HepG2 (cell line): ENCODE results near the gene NFE2. TPM values are rescaled to one million over a fixed set of nuclear protein-coding genes. Genes with fewer than 3 reads are reported as not detected.
A peak's percentile ranks its signal among the peaks of the same experiment; 100 is the strongest.

Source experiments
- ATF7-NPFF ChIP-seq: sonication (generic); formaldehyde crosslinking; IDR thresholded peaks from 2 replicates; pipeline ENCODE4 v1.8.1; 2023; ENCODE audit warnings: mild to moderate bottlenecking, low read depth, missing genetic modification reagents, moderate library complexity
- NFAT5 ChIP-seq: sonication (generic); formaldehyde crosslinking; IDR thresholded peaks from 2 replicates; pipeline ENCODE4 v1.4.0; 2020; ENCODE audit warnings: missing genetic modification reagents
- NR2C2 ChIP-seq: sonication (generic); formaldehyde crosslinking; IDR thresholded peaks from 2 replicates; pipeline ENCODE4 v1.4.0; 2020; ENCODE audit warnings: missing genetic modification reagents, mild to moderate bottlenecking, moderate library complexity, borderline replicate concordance
- ONECUT2 ChIP-seq: sonication (generic); formaldehyde crosslinking; IDR thresholded peaks from 2 replicates; pipeline ENCODE4 v1.4.0; 2020; ENCODE audit warnings: missing genetic modification reagents
- PCBP1 ChIP-seq: fragments of 200-400 bp; formaldehyde crosslinking; IDR thresholded peaks from 2 replicates; pipeline ENCODE4 v1.6.1; 2017; ENCODE audit warnings: mild to moderate bottlenecking, low read depth, low read length, borderline replicate concordance
- SAP130 ChIP-seq: IDR thresholded peaks from 2 replicates; pipeline ENCODE4 v1.6.1; 2016; ENCODE audit warnings: low read depth
- TAF1 ChIP-seq: sonication (generic); formaldehyde crosslinking; IDR thresholded peaks from 2 replicates; pipeline ENCODE4 v1.4.0; 2020; ENCODE audit warnings: missing genetic modification reagents
- TRIM24 ChIP-seq: sonication (generic); formaldehyde crosslinking; IDR thresholded peaks from 2 replicates; pipeline ENCODE4 v1.8.0; 2022; ENCODE audit warnings: mild to moderate bottlenecking, missing genetic modification reagents
- XBP1 ChIP-seq: sonication (generic); formaldehyde crosslinking; IDR thresholded peaks from 2 replicates; pipeline ENCODE4 v1.5.0; 2020; ENCODE audit warnings: missing genetic modification reagents
- ZBTB8A ChIP-seq: sonication (generic); formaldehyde crosslinking; IDR thresholded peaks from 2 replicates; pipeline ENCODE4 v1.4.0; 2020; ENCODE audit warnings: mild to moderate bottlenecking, low read depth, missing genetic modification reagents, borderline replicate concordance
- ZFP90 ChIP-seq: sonication (generic); formaldehyde crosslinking; IDR thresholded peaks from 2 replicates; pipeline ENCODE4 v1.8.0; 2022; ENCODE audit warnings: missing genetic modification reagents, mild to moderate bottlenecking, inconsistent platforms, borderline replicate concordance
- ZNF230 ChIP-seq: sonication (generic); formaldehyde crosslinking; IDR thresholded peaks from 2 replicates; pipeline ENCODE4 v1.4.0; 2020; ENCODE audit warnings: mild to moderate bottlenecking, missing genetic modification reagents
- ZNF557 ChIP-seq: sonication (generic); formaldehyde crosslinking; IDR thresholded peaks from 2 replicates; pipeline ENCODE4 v1.4.0; 2020; ENCODE audit warnings: missing genetic modification reagents
- ZNF564 ChIP-seq: sonication (generic); formaldehyde crosslinking; IDR thresholded peaks from 2 replicates; pipeline ENCODE4 v1.8.1; 2023; ENCODE audit warnings: mild to moderate bottlenecking, missing genetic modification reagents
- ZNF577 ChIP-seq: sonication (generic); formaldehyde crosslinking; IDR thresholded peaks from 2 replicates; pipeline ENCODE4 v1.4.0; 2020; ENCODE audit warnings: mild to moderate bottlenecking, low read depth, missing genetic modification reagents, borderline replicate concordance
- ZNF607 ChIP-seq: sonication (generic); formaldehyde crosslinking; IDR thresholded peaks from 2 replicates; pipeline ENCODE4 v1.5.1; 2020; ENCODE audit warnings: missing genetic modification reagents, mild to moderate bottlenecking, borderline replicate concordance
- ZNF615 ChIP-seq: sonication (generic); formaldehyde crosslinking; IDR thresholded peaks from 2 replicates; pipeline ENCODE4 v1.5.0; 2020; ENCODE audit warnings: mild to moderate bottlenecking, missing genetic modification reagents, borderline replicate concordance
- ZNF75D ChIP-seq: sonication (generic); formaldehyde crosslinking; IDR thresholded peaks from 2 replicates; pipeline ENCODE4 v1.8.1; 2023; ENCODE audit warnings: missing genetic modification reagents, mild to moderate bottlenecking, borderline replicate concordance
- ZSCAN20 ChIP-seq: sonication (generic); formaldehyde crosslinking; IDR thresholded peaks from 2 replicates; pipeline ENCODE4 v1.4.0; 2020; ENCODE audit warnings: missing genetic modification reagents, mild to moderate bottlenecking, borderline replicate concordance
- polyA plus RNA-seq, 8 experiments: library from polyadenylated mRNA; depleted of rRNA in 3 of 8; stranded (reverse) in 7 of 8; unstranded in 1 of 8; fragments of >200 nt; fragmentation: Illumina TruSeq in 4 of 8; extraction: Trizol in 4 of 8; gene quantifications; 2 replicates each; pipeline versions ENCODE4 v1.2.1 to v1.2.3, GENCODE V29; 2011 to 2016; ENCODE audit warnings: low read depth in 4 of 8, missing spikeins in 1 of 8, mixed read lengths in 1 of 8; ENCODE audit not compliant: insufficient read depth in 1 of 8
- total RNA-seq, 5 experiments: library from RNA; depleted of rRNA; stranded (reverse); fragments of >200 nt; fragmentation: Illumina TruSeq; extraction: Trizol; gene quantifications; 2 replicates each; pipeline ENCODE4 v1.2.3, GENCODE V29; 2016; ENCODE audit warnings: low read depth in 1 of 5
- TF ChIP-seq, protein P1 (sequence below): sonication (generic); formaldehyde crosslinking; IDR thresholded peaks from 2 replicates; pipeline ENCODE4 v1.8.0; 2022; ENCODE audit warnings: mild to moderate bottlenecking, missing genetic modification reagents, borderline replicate concordance
- TF ChIP-seq, protein P2 (sequence below): sonication (generic); formaldehyde crosslinking; IDR thresholded peaks from 2 replicates; pipeline ENCODE4 v1.4.0; 2020; ENCODE audit warnings: missing genetic modification reagents

The NFE2 gene
- total and polyA plus RNA-seq, 2 of the 13 experiments (the other 11 are each of a cell fraction or from before 2014, with no cell fraction given) = 4.5 to 7.8 TPM

- no peak for TF ChIP-seq ZNF577 (CRISPR knock-in tag)
- 0 out of 2 replicates have a peak, but pooled peaks have one; percentile 55 for TF ChIP-seq ZNF615 (CRISPR knock-in tag)
- peak; percentile 99 for TF ChIP-seq TAF1
- TF ChIP-seq ZFP90 = peak; percentile 75
- peak; percentile 76 for TF ChIP-seq ZNF564 (CRISPR knock-in tag)
- TF ChIP-seq NR2C2 (CRISPR knock-in tag) = peak; percentile 44; the same call in 1 of the 2 replicates
- TF ChIP-seq TRIM24 = no peak
- TF ChIP-seq SAP130 (CRISPR knock-in tag) = peak; percentile 68
- no peak for TF ChIP-seq ZBTB8A (CRISPR knock-in tag)
- no peak for TF ChIP-seq ZNF75D (CRISPR knock-in tag)
- TF ChIP-seq ZSCAN20 (CRISPR knock-in tag) = no peak
- TF ChIP-seq ATF7-NPFF = no peak
- TF ChIP-seq, protein P1, sequence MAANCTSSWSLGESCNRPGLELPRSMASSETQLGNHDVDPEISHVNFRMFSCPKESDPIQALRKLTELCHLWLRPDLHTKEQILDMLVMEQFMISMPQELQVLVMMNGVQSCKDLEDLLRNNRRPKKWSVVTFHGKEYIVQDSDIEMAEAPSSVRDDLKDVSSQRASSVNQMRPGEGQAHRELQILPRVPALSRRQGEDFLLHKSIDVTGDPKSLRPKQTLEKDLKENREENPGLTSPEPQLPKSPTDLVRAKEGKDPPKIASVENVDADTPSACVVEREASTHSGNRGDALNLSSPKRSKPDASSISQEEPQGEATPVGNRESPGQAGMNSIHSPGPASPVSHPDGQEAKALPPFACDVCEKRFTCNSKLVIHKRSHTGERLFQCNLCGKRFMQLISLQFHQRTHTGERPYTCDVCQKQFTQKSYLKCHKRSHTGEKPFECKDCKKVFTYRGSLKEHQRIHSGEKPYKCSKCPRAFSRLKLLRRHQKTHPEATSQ (CRISPR knock-in tag) = no peak
- no peak; the same call in 1 of the 2 replicates for TF ChIP-seq NFAT5 (CRISPR knock-in tag)
- TF ChIP-seq ONECUT2 (CRISPR knock-in tag) = peak; percentile 21; the same call in 1 of the 2 replicates
- TF ChIP-seq PCBP1 = no peak
- TF ChIP-seq ZNF230 (CRISPR knock-in tag) = no peak
- TF ChIP-seq, protein P2, sequence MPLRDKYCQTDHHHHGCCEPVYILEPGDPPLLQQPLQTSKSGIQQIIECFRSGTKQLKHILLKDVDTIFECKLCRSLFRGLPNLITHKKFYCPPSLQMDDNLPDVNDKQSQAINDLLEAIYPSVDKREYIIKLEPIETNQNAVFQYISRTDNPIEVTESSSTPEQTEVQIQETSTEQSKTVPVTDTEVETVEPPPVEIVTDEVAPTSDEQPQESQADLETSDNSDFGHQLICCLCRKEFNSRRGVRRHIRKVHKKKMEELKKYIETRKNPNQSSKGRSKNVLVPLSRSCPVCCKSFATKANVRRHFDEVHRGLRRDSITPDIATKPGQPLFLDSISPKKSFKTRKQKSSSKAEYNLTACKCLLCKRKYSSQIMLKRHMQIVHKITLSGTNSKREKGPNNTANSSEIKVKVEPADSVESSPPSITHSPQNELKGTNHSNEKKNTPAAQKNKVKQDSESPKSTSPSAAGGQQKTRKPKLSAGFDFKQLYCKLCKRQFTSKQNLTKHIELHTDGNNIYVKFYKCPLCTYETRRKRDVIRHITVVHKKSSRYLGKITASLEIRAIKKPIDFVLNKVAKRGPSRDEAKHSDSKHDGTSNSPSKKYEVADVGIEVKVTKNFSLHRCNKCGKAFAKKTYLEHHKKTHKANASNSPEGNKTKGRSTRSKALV (CRISPR knock-in tag) = peak; percentile 48; the same call in 1 of the 2 replicates
- TF ChIP-seq ZNF607 (CRISPR knock-in tag) = peak; percentile 79; the same call in 1 of the 2 replicates
- TF ChIP-seq ZNF557 (CRISPR knock-in tag) = no peak
- TF ChIP-seq XBP1 (CRISPR knock-in tag) = no peak
These were observed 20.2 kb downstream of the NFE2 start, which contains the start of gene HNRNPA1 (continued) for GRCh38 chr12:54280468-54281260.
